Measurements from ENCODE around the gene HAUS3.
"Not testable (repeated sequence)": the region's sequence is repeated elsewhere in the genome, so short reads cannot be mapped to it uniquely, and the experiment has no call there.

Gene HAUS3

DNA sequence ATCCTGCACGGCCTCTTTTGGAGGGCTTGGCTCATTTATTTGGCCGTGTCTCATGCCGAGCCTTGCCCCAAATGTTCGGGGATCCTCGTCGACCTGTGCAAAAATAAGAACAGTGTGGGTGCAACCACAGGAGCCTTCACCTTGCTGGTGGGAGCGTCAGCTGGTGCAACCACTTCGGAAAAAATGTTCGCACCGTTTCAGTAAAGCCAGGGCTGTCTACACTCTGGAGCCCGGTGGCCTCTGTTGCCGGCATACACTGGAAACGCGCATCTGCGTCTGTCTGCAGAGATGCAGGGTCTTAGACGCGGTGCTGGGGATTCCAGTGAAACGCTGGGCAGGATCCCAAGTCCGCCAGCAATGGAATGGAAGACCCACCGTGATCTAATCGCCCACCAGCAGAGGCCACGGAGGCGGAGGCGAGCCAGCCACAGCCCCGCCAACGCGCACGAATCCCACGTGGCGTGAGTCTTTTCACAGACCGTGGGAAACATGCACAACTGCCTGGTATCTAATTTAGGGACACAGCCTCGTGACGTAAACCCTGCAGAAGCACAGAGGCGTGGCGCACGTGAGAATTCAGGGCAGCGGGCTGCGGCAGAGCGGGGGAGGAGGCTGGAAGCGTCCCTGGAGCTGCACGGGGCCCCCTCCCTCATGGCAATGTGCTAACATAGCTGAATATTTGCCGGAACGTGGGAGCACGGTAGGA is 33.8 kb upstream of the HAUS3 start:
- DNase-seq (ENCODE audit: low read depth in 2 of 2), result no peak

DNA sequence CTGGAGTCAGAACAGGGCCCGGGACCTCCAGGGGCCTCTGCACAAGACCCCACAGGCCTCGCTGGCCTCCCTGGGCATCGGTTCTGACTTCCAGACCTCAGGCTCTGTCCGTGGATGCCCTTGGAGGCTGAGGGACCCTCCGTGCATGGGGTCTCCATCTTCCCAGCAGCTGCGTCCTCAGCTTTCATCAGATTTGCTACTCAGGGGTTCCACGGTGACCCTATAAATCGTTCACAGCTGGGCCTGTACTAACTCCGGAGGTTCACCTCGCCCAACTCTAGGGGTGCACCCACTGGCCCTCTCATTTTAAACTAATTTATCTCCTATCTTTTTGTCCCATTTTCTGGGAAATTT is 33.1 kb upstream of the HAUS3 start:
- DNase-seq (ENCODE audit: low read depth in 2 of 2), result not testable (repeated sequence)

DNA sequence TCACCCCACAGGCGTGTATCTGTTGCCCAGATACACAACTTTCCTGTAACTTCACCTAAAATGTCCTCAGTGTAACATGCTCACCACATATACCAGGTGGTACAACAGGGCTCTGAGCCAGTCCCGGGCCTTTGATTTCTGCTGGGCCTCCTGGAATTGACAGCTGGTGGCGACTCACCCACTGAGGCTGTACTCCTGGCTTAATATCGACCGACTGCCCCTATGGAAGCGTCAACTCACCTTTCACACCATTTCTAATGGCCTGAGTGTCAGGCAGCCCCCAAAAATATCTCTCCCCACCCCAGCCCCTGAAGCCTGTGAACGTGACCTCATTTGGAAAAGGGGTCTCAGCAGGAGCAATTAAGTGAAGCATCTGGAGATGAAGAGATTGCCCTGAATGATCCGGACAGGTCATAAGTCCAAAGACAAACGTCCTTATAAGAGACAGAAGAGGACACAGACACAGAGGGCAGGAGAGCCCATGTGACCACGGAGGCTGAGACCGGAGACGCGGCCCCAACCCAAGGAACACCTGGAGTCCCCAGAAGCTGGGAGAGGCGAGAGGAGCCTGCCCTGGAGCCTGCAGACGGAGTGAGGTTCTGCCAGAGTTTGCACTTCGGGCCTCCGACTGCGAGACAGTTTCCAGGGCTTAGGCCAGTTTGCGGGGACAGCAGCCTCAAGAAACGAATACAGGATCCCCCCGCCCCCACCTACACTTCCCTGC is 32.6 kb upstream of the HAUS3 start:
- no peak for DNase-seq (ENCODE audit: low read depth in 2 of 2)

DNA sequence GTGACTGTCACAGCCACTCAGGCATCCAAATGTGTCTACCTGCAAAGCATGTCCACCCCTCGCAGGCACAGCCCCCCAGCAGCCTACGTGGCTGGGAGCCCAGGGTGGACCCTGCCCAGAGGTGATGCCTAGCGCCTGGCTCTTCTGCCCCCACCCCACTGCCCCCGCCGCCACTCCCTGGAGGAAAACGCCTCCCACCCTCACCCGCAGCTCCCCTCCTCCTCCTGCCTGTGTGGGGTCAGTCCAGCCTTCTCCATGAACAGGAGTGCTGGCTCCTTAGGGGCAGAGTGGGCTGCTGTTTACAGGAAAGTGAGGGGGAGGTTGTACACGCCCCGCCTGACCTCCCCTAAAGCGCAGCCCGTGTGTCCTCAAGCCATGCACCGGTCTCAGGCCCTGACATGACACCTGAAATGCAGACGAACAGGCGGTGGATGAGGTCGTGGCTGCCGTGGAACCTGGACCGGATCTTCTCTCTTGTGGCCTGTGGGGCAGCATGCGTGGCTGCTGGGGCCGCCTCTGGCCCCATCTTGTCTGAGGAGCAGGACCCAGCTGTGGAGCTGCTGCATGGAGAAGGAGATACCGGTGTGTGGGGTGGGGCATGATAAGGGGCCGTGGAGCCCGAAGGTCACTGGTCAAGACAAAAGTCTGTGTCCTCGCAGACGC is 31.9 kb upstream of the HAUS3 start:
- no peak for DNase-seq (ENCODE audit: low read depth in 2 of 2)

- DNase-seq (ENCODE audit: low read depth in 2 of 2), result no peak
Measured at GRCh38 chr4:2273221-2273620, 31.3 kb upstream of the HAUS3 start.

- DNase-seq (ENCODE audit: low read depth in 2 of 2), result no peak
Measured at GRCh38 chr4:2272828-2273120, 30.9 kb upstream of the HAUS3 start.

DNA sequence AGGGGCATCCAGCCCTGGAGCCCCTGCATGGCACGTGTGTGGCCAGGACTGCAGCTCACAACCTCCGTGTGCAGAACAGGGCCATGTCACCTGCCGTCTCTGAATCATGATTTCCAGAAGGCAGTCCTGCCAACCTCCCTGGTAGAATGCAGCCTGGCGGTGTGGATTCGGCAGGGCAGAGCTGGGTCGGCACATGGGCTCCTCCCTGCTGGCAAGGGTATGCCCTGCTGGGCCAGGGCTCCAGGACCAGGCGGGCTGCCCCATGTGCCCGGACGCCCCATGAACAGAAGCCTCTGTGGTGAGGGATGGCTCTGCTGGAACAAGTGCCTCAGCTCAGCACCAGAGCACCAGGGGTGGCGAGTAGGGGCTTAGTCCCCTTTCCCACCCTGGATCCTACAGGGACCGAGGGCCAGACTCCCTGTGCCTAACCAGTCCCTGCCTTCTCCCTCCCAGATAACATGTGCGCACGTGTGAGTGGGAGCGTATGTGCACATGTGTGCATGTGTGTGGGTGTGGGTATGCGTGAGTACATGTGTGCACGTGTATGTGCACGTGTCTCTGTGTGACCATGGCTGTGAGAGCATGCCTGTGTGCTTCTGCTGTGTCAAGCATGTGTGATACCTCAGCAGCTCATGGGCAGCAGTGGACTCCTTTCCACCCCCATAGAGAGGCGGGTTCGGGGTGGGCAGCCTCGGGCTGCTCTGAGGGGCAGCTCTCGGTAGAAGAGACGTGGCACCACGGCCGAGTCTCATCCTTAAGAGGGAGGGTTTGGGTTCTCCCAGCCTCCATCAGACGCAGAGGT is 30.3 kb upstream of the HAUS3 start:
- DNase-seq (ENCODE audit: low read depth in 2 of 2), result no peak

DNA sequence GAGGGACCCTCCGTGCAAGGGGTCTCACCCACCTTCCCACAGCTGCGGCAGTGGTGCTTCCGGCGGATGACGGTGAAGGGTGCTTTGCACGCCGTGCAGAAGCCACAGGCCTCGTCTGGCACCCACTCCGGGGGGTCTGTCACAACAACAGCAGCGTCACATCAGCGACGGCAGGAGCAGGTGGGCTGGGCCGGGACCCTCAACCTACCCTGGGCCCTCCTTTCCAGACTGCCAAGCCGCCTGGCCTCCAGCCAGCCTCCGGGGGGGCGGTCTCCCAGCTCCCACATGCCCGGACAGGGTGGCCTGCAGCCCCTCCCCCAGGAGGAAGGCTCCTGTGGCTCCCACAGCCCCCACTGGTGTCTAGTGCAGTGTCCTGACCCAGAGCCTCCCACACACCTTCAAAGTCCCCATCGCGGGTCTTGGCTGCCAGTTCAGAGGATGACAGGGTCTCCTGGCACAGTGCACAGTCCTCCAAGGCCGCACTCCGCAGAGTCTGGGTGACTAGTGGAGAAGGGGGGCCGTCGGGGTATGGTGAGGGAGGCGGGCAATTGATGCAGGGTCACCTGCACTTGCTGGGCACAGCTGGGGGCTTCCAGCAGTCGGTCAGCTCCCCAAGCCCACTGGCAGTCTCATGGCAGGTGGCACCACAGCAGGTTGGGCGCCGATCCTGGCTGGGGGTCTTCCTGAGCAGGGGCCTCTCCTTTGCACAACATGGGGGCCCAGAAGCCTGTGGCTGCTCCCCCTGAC is 29.5 kb upstream of the HAUS3 start:
- DNase-seq (ENCODE audit: low read depth in 2 of 2), result no peak

DNA sequence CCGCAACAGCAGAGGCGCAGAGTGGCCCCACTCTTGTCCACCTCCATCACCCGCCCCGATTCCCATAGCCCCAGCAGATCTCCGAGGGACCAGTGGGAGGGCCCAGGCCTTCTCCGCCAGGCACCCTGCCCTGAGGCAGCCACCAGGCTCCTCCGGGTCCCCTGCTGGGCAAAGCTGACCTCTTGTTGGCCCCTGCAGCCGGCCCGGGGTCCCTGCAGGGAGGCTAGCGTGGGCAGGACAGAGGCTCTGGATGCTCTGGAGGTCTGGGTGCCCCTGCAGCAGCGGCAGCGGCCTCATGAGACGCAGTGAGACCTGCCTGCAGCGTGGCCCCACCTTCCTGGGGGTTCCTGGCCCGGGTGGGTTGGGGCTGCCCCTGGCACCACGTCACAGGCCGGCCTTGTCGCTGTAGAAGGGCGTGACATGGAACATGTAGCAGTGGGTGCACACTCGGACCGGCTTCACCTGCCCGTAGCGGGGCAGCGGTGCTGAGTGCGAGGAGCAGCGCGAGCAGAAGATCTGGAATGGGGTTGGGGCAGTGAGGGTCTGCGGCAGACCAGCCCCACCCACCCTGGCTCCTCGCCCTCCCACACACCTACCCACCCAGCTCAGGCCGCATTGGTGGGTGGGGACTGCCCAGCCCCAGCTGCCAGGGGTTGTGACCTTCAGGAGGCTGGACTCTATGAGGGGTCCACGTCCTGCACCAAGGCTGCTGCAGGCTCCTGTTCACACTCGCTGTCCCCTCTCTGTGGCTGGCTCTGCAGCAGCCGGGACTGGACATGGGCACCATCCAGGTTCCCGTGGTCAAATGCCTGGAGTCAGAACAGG is 28.6 kb upstream of the HAUS3 start:
- DNase-seq (ENCODE audit: low read depth in 2 of 2), result no peak

DNA sequence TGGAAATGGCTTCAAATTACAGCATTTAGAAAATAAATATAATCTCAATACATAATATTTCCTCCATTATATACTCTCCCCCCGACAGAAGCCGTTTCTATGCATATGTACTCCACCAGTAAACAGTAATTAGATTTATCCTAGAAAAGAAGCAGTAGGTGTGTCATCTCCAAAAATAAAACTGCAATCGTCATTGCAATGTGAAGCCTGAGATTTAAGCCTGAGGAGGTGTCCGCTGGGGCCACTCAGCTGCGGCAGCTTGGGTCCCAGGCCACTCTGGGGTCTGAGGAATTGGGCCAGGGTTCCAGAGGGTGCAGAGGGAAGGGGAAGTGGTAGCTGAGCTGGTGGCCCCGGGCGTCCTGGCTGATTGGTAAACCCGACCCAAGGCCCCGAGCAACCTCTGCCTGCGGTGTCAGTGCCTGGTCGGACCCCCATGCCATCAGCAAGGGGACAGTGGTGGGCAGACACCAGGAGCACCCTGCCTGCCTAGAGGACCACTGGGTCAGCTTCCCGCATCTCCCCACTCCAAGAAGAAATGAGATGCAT is 27.8 kb upstream of the HAUS3 start:
- DNase-seq (ENCODE audit: low read depth in 2 of 2), result no peak

DNA sequence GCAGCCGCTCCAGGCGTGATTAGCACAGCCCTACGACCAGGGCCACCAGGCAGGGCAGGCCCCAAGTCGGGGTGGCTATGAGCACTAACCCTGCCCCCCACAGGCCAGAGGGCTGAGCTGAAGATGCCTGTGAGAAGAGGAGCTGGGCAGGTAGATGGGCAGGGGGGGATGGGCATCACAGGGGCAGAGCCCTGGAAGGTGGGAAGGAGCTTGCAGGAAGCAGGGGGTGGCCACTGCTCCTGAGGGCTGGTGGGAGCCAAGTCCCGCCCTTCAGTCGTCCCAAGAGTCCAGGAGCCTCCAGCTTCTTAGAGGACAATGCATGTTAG is 27.2 kb upstream of the HAUS3 start:
- DNase-seq (ENCODE audit: low read depth in 2 of 2), result no peak

DNA sequence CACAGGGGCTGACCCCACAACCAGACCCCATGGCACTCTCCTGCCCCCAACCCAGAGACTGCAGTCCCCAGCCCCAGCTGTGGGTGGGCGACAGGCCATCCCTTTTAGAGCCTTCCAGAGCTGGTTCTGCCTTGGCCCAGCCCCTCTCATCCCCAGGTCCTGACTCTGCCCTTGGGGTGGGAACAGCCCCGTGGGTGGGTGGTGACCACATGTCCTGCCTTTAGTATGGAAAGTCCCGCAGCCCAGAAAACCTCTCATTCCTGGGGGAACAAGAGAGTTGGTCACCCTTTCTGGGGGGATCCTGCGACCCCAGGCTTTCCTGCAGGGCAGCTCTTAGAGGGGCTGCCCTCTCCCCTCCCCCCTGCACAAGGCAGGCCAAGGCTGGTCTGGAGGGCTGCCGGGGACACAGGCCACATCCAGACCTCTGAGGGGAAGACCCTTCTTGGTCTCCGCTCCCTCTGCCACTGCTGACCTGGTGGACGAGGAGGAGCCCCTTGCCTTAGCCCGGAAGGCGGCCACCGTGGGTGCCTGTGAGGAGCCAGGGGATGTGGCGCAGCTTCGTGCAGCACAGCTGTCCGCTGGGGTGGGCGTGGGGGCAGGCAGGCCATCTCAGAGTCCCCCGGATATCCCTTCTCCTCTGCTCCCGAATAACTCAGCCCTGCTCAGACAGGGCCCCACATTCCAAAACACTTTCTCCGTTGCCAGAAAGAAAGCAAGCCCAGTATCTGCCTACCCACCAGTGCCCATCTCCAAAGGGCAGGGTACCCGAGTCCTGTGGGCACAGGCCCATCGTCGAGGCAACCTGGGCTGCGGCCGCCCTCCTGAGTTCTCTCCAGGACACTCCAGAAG is 26.7 kb upstream of the HAUS3 start:
- no peak for DNase-seq (ENCODE audit: low read depth in 2 of 2)

GRCh38 chr4:2267841-2268240 is 25.9 kb upstream of the HAUS3 start:
- no peak for DNase-seq (ENCODE audit: low read depth in 2 of 2)

GRCh38 chr4:2267320-2267811 is 25.4 kb upstream of the HAUS3 start:
- DNase-seq (ENCODE audit: low read depth in 2 of 2), result no peak

DNA sequence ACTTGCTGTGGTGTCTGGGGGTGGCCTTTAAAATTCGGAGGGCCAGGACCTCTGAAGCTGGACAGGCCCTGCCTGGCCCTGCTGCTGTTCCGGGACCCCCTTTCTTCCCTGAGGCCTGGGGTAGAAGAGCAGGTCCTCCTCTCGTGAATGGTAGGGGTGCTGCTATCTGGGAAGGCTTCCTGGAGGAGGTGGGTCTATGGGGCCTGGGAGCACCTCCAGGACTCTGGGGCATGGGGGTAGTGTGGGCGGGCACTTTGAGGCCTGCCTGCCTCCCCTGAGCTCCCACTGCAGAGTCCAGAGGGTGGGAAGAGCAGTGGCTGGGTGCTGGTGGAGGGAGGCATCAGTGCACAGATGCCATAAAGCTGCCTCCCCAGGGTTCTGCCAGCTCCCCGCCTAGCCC is 24.9 kb upstream of the HAUS3 start:
- DNase-seq (ENCODE audit: low read depth in 2 of 2), result no peak

DNA sequence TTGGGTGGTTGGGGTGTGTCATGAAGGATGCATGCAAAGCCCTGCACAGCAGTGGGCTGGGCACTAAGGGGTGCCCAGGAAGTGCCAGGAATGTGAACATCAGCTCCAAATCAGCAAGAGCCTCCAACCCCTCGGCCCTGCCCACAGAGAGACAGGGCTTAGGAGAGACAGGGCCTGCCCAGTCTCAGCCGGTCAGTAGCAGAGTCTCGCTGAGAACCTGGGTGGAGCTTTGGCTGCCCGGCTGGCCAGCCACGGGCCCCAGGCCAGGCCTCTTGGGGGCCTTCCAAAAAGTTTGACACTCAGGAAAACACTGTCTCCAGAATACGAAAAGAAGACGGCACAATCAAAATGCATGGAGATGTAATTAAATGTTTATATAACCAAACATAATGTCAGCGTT is 24.3 kb upstream of the HAUS3 start:
- DNase-seq (ENCODE audit: low read depth in 2 of 2), result no peak

- no peak for DNase-seq (ENCODE audit: low read depth in 2 of 2)
Measured at GRCh38 chr4:2265113-2266110, 23.5 kb upstream of the HAUS3 start.

DNA sequence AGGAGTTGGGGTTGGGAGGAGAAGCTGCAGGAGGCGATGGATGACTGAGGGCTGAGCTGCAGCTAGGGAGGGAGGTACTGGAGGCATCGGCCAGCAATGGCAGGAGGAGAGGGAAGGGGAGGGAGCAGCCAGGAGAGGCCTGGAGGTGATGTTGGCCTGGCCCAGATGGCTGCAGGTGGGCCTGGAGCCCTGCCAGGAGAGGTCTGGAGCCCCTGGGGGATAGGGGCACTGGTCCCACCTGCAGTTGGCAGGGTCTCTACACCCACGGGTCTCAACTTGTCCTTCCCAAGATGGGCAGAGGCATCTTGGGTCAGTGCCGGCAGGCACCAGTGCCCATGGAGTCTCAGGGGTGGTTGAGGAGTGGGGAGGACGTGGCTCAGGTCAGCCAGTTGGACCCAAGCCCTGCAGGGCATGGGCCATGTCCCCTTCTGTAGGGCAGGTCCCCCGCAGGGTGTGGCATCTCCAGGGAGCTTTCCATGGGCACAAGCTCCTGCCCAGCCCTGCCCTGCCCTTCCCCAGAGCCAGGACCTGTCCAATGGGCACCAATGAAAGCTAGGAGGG is 22.6 kb upstream of the HAUS3 start:
- no peak for DNase-seq (ENCODE audit: low read depth in 2 of 2)
